PFSK-1 (cell line): ENCODE measurements around the gene TLR9.

Experiments
- FOXP2 ChIP-seq: optimal IDR thresholded peaks from 2 replicates; pipeline ENCODE3; 2011; ENCODE audit warnings: borderline replicate concordance, control low read depth, inconsistent platforms; ENCODE audit not compliant: insufficient read depth; ENCODE audit errors: extremely low read length, extremely low read depth
- POLR2AphosphoS5 ChIP-seq: IDR thresholded peaks from 2 replicates; pipeline ENCODE4 v1.6.1; 2012; ENCODE audit warnings: low read depth, mild to moderate bottlenecking, control low read depth, low read length, moderate library complexity
- REST ChIP-seq, 2 experiments: IDR thresholded peaks; 2 replicates each; pipeline versions ENCODE4 v1.6.1 to v1.8.0; 2011 to 2012; ENCODE audit warnings: low read depth in 2 of 2, low read length in 2 of 2, control low read depth in 1 of 2, inconsistent platforms in 1 of 2, mild to moderate bottlenecking in 1 of 2, moderate library complexity in 1 of 2; ENCODE audit not compliant: insufficient read depth in 1 of 2
- SIN3A ChIP-seq: IDR thresholded peaks from 2 replicates; pipeline ENCODE4 v1.6.1; 2012; ENCODE audit warnings: mild to moderate bottlenecking, low read length, moderate library complexity, borderline replicate concordance; ENCODE audit not compliant: insufficient read depth
- TAF1 ChIP-seq: IDR thresholded peaks from 2 replicates; pipeline ENCODE4 v1.6.1; 2012; ENCODE audit warnings: low read length, control low read depth, borderline replicate concordance; ENCODE audit not compliant: insufficient read depth

Gene TLR9

DNA sequence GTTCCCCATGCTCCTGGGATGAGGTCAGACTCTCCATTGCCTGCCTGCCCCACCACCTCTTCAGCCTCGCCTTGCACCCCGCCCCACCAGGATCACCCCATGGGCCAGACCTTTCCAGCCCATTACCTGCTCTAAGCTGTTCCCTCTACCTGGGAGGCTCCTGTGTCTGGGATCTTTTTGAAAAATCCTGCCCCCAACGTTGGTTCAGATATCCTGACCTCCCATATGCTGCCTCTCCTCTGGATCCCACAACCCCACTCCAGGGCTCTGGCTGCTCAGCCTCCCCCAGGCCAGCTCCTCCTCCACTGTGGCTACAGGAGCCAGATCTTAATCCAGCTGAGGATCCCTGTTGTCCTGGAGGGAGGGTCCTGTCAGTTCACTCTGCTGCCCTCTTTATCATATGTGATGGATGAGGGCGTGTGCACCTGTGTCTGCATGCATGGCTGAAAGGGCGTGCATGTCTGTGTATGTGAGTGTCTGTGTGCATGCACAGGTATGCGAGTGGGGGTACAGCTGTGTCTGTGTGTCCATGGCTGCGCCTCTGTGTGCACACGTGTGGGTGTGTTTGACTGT, 49.2 kb downstream of the TLR9 start:
- no peak for TF ChIP-seq TAF1

- TF ChIP-seq POLR2AphosphoS5 (no peak), REST (IDR thresholded peaks at IDR 0.05; ENCODE audit: insufficient read depth in 1 of 2, low read depth in 2 of 2, low read length in 2 of 2) (no peak), TAF1 (no peak), FOXP2 (no peak), SIN3A (no peak)
These were observed 49.8 kb downstream of the TLR9 start for GRCh38 chr3:52175416-52176179.

GRCh38 chr3:52174896-52175295, 50.5 kb downstream of the TLR9 start:
- no peak for TF ChIP-seq POLR2AphosphoS5
- no peak for TF ChIP-seq REST (IDR thresholded peaks at IDR 0.05; ENCODE audit: insufficient read depth in 1 of 2, low read depth in 2 of 2, low read length in 2 of 2)
- no peak for TF ChIP-seq FOXP2
- TF ChIP-seq TAF1 = no peak
- TF ChIP-seq SIN3A = no peak

- TF ChIP-seq POLR2AphosphoS5 (no peak), REST (IDR thresholded peaks at IDR 0.05; ENCODE audit: insufficient read depth in 1 of 2, low read depth in 2 of 2, low read length in 2 of 2) (no peak), FOXP2 (no peak), SIN3A (no peak), TAF1 (no peak)
These were observed 52.3 kb downstream of the TLR9 start for GRCh38 chr3:52173101-52173500.

GRCh38 chr3:52172262-52172757, 53.1 kb downstream of the TLR9 start:
- no peak for TF ChIP-seq FOXP2

DNA sequence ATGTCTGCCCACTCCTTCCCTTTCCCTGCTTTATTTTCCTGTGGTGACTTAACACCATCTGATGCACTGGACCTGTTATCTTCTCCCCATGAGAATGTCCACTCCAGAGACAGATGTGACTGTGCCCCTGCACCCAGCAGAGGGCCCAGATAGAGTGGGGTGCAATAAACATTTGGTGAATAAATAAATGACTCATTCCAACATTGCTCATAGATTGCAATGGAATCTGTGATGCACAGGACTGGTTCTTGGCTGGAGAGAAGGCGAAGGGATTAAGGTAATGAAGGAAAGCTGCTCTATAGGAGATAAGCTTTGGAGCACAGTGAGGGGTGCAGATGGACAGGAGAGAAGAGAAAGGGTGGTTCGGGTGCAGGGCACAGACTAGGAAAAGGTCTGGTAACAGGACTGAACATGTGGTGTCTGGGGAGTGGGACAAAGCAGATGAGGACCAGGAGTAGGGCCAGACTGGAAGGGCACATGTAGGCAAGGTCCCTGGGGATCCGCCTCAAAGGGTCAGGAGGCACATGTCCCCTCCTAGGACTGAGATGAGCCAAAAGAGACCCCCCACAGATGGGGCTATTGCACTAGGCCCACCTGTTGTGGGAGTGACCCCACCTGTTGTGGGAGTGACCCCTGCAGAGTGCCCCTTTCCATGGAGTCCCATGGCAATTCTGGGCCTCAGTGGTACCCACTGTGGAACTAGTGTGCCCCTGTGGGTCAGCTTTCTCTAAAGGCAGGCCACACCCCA, 53.8 kb downstream of the TLR9 start:
- TF ChIP-seq FOXP2 (no peak), POLR2AphosphoS5 (no peak), REST (IDR thresholded peaks at IDR 0.05; ENCODE audit: insufficient read depth in 1 of 2, low read depth in 2 of 2, low read length in 2 of 2) (no peak), TAF1 (no peak), SIN3A (no peak)
